GM12864 (cell line): ENCODE measurements around the gene CD22.

Experiments used
- DNase-seq: peaks from one replicate; pipeline ENCODE4 v3.0.0-alpha.2; 2011; ENCODE audit warnings: low read depth
- H3K4me3 ChIP-seq: 2 replicates; pipeline ENCODE4 v1.5.1; 2011; ENCODE audit warnings: mild to moderate bottlenecking, low read depth, low read length, control low read depth
- TF ChIP-seq, protein P1 (sequence below): IDR thresholded peaks from 2 replicates; pipeline ENCODE4 v1.5.1; 2011; ENCODE audit warnings: low read depth, mild to moderate bottlenecking, moderate library complexity, low read length, control low read depth, inconsistent platforms; ENCODE audit errors: missing control alignments

Gene CD22

DNA sequence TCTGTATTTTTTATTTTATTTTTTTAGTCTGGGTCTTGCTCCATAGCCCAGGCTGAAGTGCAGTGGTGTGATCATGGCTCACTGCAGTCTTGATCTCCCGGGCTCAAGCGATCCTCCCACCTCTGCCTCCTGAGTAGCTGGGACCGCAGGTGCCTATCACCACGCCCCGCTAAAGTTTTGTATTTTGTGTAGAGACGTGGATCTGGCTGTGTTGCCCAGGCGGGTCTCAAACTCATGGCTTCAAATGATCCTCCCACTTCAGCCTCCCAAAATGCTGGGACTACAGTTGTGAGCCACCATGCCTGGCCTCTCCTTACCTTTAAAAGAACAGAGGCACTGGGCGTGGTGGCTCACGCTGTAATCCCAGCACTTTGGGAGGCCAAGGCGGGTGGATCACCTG lies 41.3 kb upstream of the CD22 start:
- TF ChIP-seq, protein P1, sequence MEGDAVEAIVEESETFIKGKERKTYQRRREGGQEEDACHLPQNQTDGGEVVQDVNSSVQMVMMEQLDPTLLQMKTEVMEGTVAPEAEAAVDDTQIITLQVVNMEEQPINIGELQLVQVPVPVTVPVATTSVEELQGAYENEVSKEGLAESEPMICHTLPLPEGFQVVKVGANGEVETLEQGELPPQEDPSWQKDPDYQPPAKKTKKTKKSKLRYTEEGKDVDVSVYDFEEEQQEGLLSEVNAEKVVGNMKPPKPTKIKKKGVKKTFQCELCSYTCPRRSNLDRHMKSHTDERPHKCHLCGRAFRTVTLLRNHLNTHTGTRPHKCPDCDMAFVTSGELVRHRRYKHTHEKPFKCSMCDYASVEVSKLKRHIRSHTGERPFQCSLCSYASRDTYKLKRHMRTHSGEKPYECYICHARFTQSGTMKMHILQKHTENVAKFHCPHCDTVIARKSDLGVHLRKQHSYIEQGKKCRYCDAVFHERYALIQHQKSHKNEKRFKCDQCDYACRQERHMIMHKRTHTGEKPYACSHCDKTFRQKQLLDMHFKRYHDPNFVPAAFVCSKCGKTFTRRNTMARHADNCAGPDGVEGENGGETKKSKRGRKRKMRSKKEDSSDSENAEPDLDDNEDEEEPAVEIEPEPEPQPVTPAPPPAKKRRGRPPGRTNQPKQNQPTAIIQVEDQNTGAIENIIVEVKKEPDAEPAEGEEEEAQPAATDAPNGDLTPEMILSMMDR: no peak
- no peak overlapping the region for H3K4me3 ChIP-seq
- DNase-seq: no peak

DNA sequence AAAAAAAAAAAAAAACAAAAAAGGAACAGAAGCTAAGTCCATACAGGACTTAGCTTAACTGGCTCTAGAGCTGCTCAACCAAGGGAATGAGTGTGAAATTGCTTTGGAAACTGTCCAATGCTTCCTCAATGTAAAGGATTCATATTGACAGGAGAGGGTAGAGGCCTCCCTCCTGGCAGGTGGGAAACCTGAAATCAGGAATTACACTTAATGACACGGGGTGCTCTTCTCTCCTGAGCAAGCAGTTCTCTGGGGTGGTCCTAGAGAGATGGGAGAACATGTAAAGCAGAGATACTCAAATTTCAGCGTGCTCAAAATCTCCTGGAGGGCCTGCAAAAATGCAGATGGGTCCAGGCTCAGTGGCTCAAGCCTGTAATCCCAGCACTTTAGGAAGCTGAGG lies 40.7 kb upstream of the CD22 start:
- TF ChIP-seq, protein P1: no peak
- no peak overlapping the region for H3K4me3 ChIP-seq
- no peak for DNase-seq

DNA sequence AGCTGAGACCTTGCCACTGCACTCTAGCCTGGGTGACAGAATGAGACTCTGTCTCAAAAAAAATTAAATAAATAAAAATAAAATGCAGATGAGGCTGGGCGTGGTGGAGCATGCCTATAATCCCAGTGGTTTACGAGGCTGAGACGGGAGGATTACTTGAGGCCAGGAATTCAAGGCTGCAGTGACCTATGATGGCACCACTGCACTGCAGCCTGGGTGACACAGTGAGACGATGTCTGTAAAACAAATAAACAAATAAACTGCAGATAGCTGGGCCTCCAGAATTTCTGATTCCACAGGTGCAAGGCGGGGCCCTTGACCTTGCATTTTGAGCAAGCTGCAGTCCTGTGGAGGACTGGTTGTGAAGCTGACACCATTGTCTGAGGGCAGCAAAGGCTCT lies 40.1 kb upstream of the CD22 start:
- TF ChIP-seq, protein P1: no peak
- no peak for DNase-seq
- H3K4me3 ChIP-seq: no peak overlapping the region

DNA sequence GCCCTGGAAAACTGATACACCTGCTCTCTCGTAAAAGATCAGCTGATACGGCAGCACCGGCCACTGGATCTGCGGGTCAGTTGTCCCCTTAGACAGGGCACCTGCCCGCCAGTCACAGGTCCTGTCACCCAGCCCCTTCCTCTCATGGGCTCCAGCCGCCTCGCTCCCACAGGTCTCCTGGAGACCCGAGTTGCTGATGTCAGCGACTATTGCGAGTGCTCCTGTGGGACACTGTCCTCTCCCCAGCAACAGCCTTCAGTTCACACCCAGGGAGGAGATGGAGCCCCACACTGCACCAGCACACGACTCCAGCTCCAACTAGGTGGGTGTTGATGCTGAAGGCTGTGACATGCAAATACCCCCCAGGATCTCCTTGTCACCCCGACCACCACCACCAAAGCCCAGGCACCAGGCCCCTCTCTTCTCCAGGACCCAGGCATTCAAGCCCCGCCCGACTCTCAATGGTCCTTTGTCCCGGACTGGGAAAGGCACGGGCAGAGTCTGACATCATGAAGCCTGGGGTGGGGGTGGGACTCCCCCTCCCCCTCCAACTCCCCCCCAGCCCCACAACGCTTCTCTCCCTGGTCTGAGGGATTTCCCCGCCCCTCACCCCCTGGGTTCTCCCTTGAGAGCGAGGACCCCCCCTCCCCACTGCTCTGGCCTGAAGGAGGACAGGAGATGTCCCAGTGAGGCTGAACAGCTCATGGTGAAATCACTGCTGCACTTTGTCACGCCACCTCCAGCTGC lies 38.4 kb upstream of the CD22 start:
- no peak overlapping the region for H3K4me3 ChIP-seq
- DNase-seq: no peak
- TF ChIP-seq, protein P1: no peak

DNA sequence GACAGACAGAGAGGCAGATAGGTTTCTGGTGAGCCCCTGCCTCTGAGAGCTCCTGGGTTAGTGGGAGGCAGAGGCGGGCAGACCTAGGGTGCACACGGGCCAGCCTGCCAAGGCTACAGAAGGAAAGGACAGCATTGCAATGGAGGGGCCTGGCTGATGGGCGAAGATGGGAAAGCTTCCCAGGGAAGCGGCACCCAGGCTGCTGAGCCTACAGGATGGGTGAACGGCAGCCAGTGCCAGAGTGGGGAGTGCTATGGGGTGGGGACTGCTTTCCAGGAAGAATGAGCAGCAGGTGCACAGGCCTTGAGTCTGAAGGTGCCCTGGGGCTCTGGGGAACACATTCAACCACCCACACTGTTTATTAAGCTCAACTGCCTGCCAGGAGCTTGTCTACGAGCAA lies 37.7 kb upstream of the CD22 start:
- TF ChIP-seq, protein P1: no peak
- DNase-seq: no peak
- no peak overlapping the region for H3K4me3 ChIP-seq

DNA sequence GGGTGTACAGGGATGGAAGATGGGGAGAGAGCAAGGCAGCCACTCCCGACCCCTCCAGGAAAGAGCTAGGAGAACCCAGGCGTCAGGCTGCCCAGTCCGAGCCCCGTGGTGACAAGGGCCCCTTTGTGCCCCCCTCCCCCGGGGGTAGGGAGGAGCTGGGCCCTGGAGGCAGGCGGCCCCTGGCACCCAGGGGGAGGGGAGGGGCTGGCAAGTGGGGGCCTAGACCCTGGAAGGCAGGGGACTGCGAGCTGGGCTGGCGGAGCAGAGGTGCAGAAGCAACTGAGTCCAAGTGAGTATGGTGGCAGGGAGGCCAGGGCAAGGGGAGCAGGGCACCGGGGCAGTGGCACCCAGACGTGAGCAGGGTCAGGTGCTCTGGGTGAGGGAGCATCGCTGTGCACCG lies 37.1 kb upstream of the CD22 start, which contains the start of gene MAG:
MAG (plus strand) TSS at position 246 of the 400 bp plus-strand sequence. CDS start 3,248 bp downstream, outside the sequence.
- TF ChIP-seq, protein P1: no peak
- no peak for DNase-seq
- no peak within 1 kb of the TSS for H3K4me3 ChIP-seq
